SK-N-SH (cell line): ENCODE results near the gene SERTAD4. TPM values are rescaled to one million over a fixed set of nuclear protein-coding genes. Genes with fewer than 3 reads are reported as not detected.

ENCODE experiments used
- CTCF ChIA-PET: fragments of 300-600, 350-600 bp; formaldehyde crosslinking; extraction: SDS; loops from one replicate; lab custom pipeline; 2021; lab: Yijun Ruan, JAX
- POLR2A ChIA-PET: fragments of 350-600 bp; sonication (Branson Sonifier 250); formaldehyde crosslinking; extraction: SDS; loops from one replicate; lab custom pipeline; 2020; ENCODE audit warnings: antibody characterized with exemption, inconsistent platforms; lab: Yijun Ruan, JAX
- DNase-seq: peaks from one replicate; pipeline ENCODE4 v3.0.0; 2012
- H2AFZ ChIP-seq: fragments of 200-600 bp; sonication (generic); 2 replicates; pipeline ENCODE4 v1.8.1; 2016; ENCODE audit warnings: antibody characterized with exemption, mild to moderate bottlenecking, low read depth
- H3F3A ChIP-seq: fragments of 200-600 bp; sonication (generic); replicated peaks from 2 replicates; pipeline ENCODE3; 2016; ENCODE audit warnings: antibody characterized with exemption, mild to moderate bottlenecking; ENCODE audit not compliant: insufficient read depth
- H3K27ac ChIP-seq, 2 experiments: fragments of 200-500 bp in 1 of 2; fragments of 200-600 bp in 1 of 2; sonication (Bioruptor generic) in 1 of 2; sonication (generic), shearing (Covaris generic) in 1 of 2; 2 replicates each; pipeline versions ENCODE4 v1.5.1 to v1.6.1; 2014 to 2016; ENCODE audit warnings: low read depth in 2 of 2, inconsistent platforms in 1 of 2, low read length in 1 of 2, mild to moderate bottlenecking in 1 of 2, mixed read lengths in 1 of 2
- H3K27me3 ChIP-seq: fragments of 200-600 bp; sonication (generic), shearing (Covaris generic); 2 replicates; pipeline ENCODE4 v1.6.1; 2016; ENCODE audit warnings: mixed run types; ENCODE audit not compliant: insufficient read depth
- H3K36me3 ChIP-seq, 2 experiments: fragments of 200-500 bp in 1 of 2; fragments of 200-600 bp in 1 of 2; sonication (Bioruptor generic) in 1 of 2; sonication (generic) in 1 of 2; replicated peaks in 1 of 2; 2 replicates each; pipeline versions ENCODE3 to v1.5.1; 2014 to 2016; ENCODE audit warnings: low read length in 1 of 2, mild to moderate bottlenecking in 1 of 2; ENCODE audit not compliant: insufficient read depth in 2 of 2, control insufficient read depth in 1 of 2
- H3K4me1 ChIP-seq, 2 experiments: fragments of 200-500 bp in 1 of 2; fragments of 200-600 bp in 1 of 2; sonication (Bioruptor generic) in 1 of 2; sonication (generic), shearing (Covaris generic) in 1 of 2; 2 replicates each; pipeline versions ENCODE4 v1.5.1 to v1.6.1; 2014 to 2016; ENCODE audit warnings: low read depth in 1 of 2, low read length in 1 of 2, mixed run types in 1 of 2; ENCODE audit not compliant: insufficient read depth in 2 of 2, control insufficient read depth in 1 of 2
- H3K4me2 ChIP-seq: fragments of 200-600 bp; sonication (generic), shearing (Covaris generic); 2 replicates; pipeline ENCODE4 v1.6.1; 2017; ENCODE audit warnings: mixed run types
- H3K4me3 ChIP-seq, 2 experiments: fragments of 200-500 bp in 1 of 2; fragments of 200-600 bp in 1 of 2; sonication (Bioruptor generic) in 1 of 2; sonication (generic), shearing (Covaris generic) in 1 of 2; 2 replicates each; pipeline versions ENCODE4 v1.5.1 to v1.8.1; 2014 to 2016; ENCODE audit warnings: low read depth in 2 of 2, inconsistent platforms in 1 of 2, low read length in 1 of 2, mild to moderate bottlenecking in 1 of 2, mixed read lengths in 1 of 2, moderate library complexity in 1 of 2
- H3K79me2 ChIP-seq: fragments of 200-600 bp; sonication (generic); 2 replicates; pipeline ENCODE4 v1.8.1; 2017; ENCODE audit warnings: mild to moderate bottlenecking; ENCODE audit not compliant: insufficient read depth
- H3K9ac ChIP-seq: fragments of 200-600 bp; sonication (generic); 2 replicates; pipeline ENCODE4 v1.6.1; 2017; ENCODE audit warnings: mixed run types
- H3K9me2 ChIP-seq: fragments of 200-600 bp; sonication (generic); 2 replicates; pipeline ENCODE4 v1.6.1; 2017; ENCODE audit warnings: mixed run types
- H3K9me3 ChIP-seq: fragments of 200-600 bp; sonication (generic); 2 replicates; pipeline ENCODE4 v1.6.1; 2017; ENCODE audit warnings: mixed run types, mild to moderate bottlenecking, moderate library complexity
- H4K20me1 ChIP-seq: fragments of 200-600 bp; sonication (generic); 2 replicates; pipeline ENCODE4 v1.6.1; 2017; ENCODE audit warnings: mild to moderate bottlenecking, mixed run types; ENCODE audit not compliant: insufficient read depth
- ELF1 ChIP-seq: IDR thresholded peaks from 2 replicates; pipeline ENCODE4 v1.4.0; 2012
- EP300 ChIP-seq, 2 experiments: IDR thresholded peaks; 2 replicates each; pipeline versions ENCODE4 v1.4.0 to v1.6.1; 2012; ENCODE audit warnings: borderline replicate concordance in 1 of 2, low read depth in 1 of 2, low read length in 1 of 2
- EZH2phosphoT487 ChIP-seq: fragments of 200-600 bp; sonication (generic); IDR thresholded peaks from 2 replicates; pipeline ENCODE4 v1.6.1; 2017; ENCODE audit warnings: low read depth, mixed run types, mild to moderate bottlenecking, antibody characterized with exemption, moderate library complexity, borderline replicate concordance
- FOXJ3 ChIP-seq: sonication (generic); formaldehyde crosslinking; IDR thresholded peaks from 2 replicates; pipeline ENCODE4 v1.5.1; 2020; ENCODE audit warnings: mild to moderate bottlenecking, missing genetic modification reagents
- FOXM1 ChIP-seq: IDR thresholded peaks from 2 replicates; pipeline ENCODE4 v1.4.0; 2012; ENCODE audit warnings: low read depth, mild to moderate bottlenecking
- GABPA ChIP-seq: IDR thresholded peaks from 2 replicates; pipeline ENCODE4 v1.4.0; 2012; ENCODE audit warnings: low read depth, mild to moderate bottlenecking
- GATA2 ChIP-seq: sonication (generic); formaldehyde crosslinking; IDR thresholded peaks from 2 replicates; pipeline ENCODE4 v1.5.0; 2020; ENCODE audit warnings: mild to moderate bottlenecking, missing genetic modification reagents
- MAX ChIP-seq: IDR thresholded peaks from 2 replicates; pipeline ENCODE4 v1.4.0; 2012; ENCODE audit warnings: low read depth
- MEF2A ChIP-seq: IDR thresholded peaks from 2 replicates; pipeline ENCODE4 v1.4.0; 2012; ENCODE audit warnings: low read depth, borderline replicate concordance
- NRF1 ChIP-seq: IDR thresholded peaks from 2 replicates; pipeline ENCODE4 v1.6.1; 2012; ENCODE audit warnings: low read depth, mild to moderate bottlenecking, low read length
- RAD21 ChIP-seq: IDR thresholded peaks from 2 replicates; pipeline ENCODE4 v1.6.1; 2012; ENCODE audit warnings: mild to moderate bottlenecking, low read length
- RCOR1 ChIP-seq: fragments of 150-350 bp; IDR thresholded peaks from 2 replicates; pipeline ENCODE4 v1.6.1; 2017; ENCODE audit warnings: antibody characterized with exemption, low read length
- RFX5 ChIP-seq: IDR thresholded peaks from 2 replicates; pipeline ENCODE4 v1.6.1; 2012; ENCODE audit warnings: mild to moderate bottlenecking, improper control_type of control experiment, low read length
- RXRA ChIP-seq: IDR thresholded peaks from 2 replicates; pipeline ENCODE4 v1.4.0; 2012; ENCODE audit warnings: low read depth, mild to moderate bottlenecking, borderline replicate concordance
- SMC3 ChIP-seq: IDR thresholded peaks from 2 replicates; pipeline ENCODE4 v1.6.1; 2012; ENCODE audit warnings: low read depth, low read length, improper control_type of control experiment
- TCF12 ChIP-seq: IDR thresholded peaks from 2 replicates; pipeline ENCODE4 v1.4.0; 2012
- TEAD4 ChIP-seq: IDR thresholded peaks from 2 replicates; pipeline ENCODE4 v1.4.0; 2012; ENCODE audit warnings: mild to moderate bottlenecking, borderline replicate concordance; ENCODE audit not compliant: insufficient read depth
- YY1 ChIP-seq: IDR thresholded peaks from 2 replicates; pipeline ENCODE4 v1.4.0; 2012; ENCODE audit warnings: low read depth, mild to moderate bottlenecking
- WGBS: methylation state at CpG from one replicate; pipeline ENCODE4 v1.1.6; 2017; ENCODE audit warnings: low lambda C conversion rate; 5-methylcytosine and 5-hydroxymethylcytosine counted together
- polyA plus RNA-seq, 3 experiments: library from polyadenylated mRNA; depleted of rRNA; stranded (reverse); fragments of >200 nt; gene quantifications; 2 replicates each; pipeline ENCODE4 v1.2.3, GENCODE V29; 2012
- TF ChIP-seq, protein P1 (sequence below): fragments of 200-600 bp; sonication (generic); IDR thresholded peaks from 2 replicates; pipeline ENCODE4 v1.6.1; 2017; ENCODE audit warnings: antibody characterized with exemption, mild to moderate bottlenecking, moderate library complexity
- TF ChIP-seq, protein P2 (sequence below): IDR thresholded peaks from 2 replicates; pipeline ENCODE4 v1.6.1; 2012; ENCODE audit warnings: mild to moderate bottlenecking, low read depth, low read length, moderate library complexity

The SERTAD4 gene
- polyA plus RNA-seq, 1 of the 3 experiments (the other 2 are of a cell fraction) = 2.9 TPM

DNA sequence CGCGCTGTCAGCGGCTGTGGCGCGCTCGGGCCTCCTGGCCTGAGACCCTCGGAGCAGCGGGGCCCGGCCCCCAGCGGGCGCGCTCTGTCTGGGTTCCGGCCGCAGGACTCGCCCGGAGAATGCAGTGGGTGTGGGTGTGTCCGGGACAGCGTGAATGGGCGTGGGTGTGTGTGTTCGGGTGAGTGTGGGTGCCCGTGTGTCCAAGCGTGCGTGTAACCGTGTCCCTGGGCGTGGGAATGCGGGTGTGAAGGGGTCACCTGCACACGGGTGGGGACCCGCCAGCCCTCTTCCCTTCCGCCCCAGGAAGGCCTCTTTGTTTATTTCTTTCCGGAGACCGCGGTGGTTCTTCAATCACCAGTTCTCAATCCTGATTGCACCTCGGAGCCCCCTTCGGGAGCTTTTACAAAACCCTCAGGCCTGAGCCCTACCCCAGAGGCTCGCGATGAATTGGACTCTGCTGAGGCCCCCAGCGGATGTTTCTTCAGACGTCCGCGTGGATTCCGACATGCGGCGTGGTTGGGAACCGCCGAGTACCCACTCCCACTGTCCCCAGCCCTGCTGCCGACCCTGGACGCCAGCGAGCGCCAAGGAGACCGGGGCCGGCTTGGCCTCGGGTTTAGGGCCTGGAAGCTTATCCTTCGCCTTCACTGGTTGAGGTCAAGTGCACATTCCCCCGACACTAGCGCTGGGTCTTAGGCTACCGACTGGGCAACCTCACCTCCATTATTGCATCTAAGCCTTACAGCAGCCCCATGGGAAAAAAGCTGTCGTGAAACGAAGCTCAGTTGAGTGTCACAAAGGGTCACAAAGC is 19.3 kb downstream of the SERTAD4 start:
- no peak for DNase-seq
- no peaks in the 10 kb centered on the region for H4K20me1 ChIP-seq
- peak overlapping the region; percentile 81 for H3K4me2 ChIP-seq
- no peaks in the 10 kb centered on the region for H3K36me3 ChIP-seq
- H3F3A ChIP-seq = no peaks in the 10 kb centered on the region
- H3K4me1 ChIP-seq = peaks cover 9 to 11% of the 10 kb centered on the region in 2 experiments; a peak in 3 of 4 replicates
- no peaks in the 10 kb centered on the region for H3K79me2 ChIP-seq
- H3K27me3 ChIP-seq = no peaks in the 10 kb centered on the region
- 78% methylated on average over 36 of the region's 58 CpGs for WGBS
- H3K9ac ChIP-seq = peak overlapping the region; percentile 27; the same call in 1 of the 2 replicates
- peak overlapping the region in 1 of 2 experiments; percentile 83; a peak in 2 of 4 replicates for H3K27ac ChIP-seq
- peak overlapping the region; percentile 49 to 64 for H3K4me3 ChIP-seq
- no peaks in the 10 kb centered on the region for H3K9me3 ChIP-seq
- ChIA-PET CTCF (interaction anchor here (0.7 to 2.5 kb wide), 9 partner anchors 12 to 110 kb away, joined by 3 to 10 read pairs (median 5); partner anchors contain the start of gene SERTAD4), POLR2A (interaction anchor here (0.7 to 2.6 kb wide), 7 partner anchors 8 to 51 kb away, joined by 3 to 26 read pairs (median 4); partner anchors contain the start of gene SERTAD4)
- H2AFZ ChIP-seq = peak overlapping the region; percentile 64; the same call in 1 of the 2 replicates
- H3K9me2 ChIP-seq = no peaks in the 10 kb centered on the region
- TF ChIP-seq RXRA (no peak), TCF12 (no peak)

DNA sequence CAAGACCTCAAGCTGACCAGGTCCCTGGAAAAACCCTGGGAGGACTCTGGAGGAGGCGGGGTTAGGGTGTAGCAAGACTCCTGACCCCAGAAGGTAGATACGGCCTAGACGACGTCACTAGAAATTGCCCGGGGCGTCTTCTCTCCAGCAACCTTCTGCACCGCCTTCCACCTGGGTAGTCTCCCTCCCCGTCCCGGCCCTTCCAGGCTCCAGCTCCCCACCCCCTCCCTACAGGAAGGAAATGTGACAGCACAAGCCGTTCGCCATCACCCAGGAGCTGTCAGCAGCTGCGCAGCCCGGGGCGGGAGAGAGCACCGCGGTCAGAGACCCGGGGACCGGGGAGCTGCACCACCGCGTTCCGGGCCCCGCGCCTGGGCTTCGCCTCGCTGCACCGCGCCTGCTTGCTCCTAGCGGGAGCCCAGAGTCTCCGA is 20.0 kb downstream of the SERTAD4 start:
- no peaks in the 10 kb centered on the region for H3K9me3 ChIP-seq
- no peaks in the 10 kb centered on the region for H3K36me3 ChIP-seq
- H3K4me3 ChIP-seq = no peak overlapping the region
- ChIA-PET CTCF (interaction anchor here (0.7 to 2.5 kb wide), 9 partner anchors 12 to 110 kb away, joined by 3 to 10 read pairs (median 4); no protein-coding TSS in a partner anchor), POLR2A (interaction anchor here (0.7 to 1.2 kb wide), 3 partner anchors 17 to 39 kb away, joined by 3 to 7 read pairs (median 3); no protein-coding TSS in a partner anchor)
- peaks cover 8 to 11% of the 10 kb centered on the region in 2 experiments; a peak in 3 of 4 replicates for H3K4me1 ChIP-seq
- no peaks in the 10 kb centered on the region for H4K20me1 ChIP-seq
- no peaks in the 10 kb centered on the region for H3K79me2 ChIP-seq
- no peaks in the 10 kb centered on the region for H3K9me2 ChIP-seq
- WGBS = 96% methylated on average over 29 of the region's 29 CpGs
- no peak overlapping the region for H3K9ac ChIP-seq
- no peak overlapping the region for H3K4me2 ChIP-seq
- H3F3A ChIP-seq = no peaks in the 10 kb centered on the region
- DNase-seq = peak; percentile 38
- H2AFZ ChIP-seq = no peak overlapping the region
- no peak overlapping the region for H3K27ac ChIP-seq
- TF ChIP-seq, protein P1, sequence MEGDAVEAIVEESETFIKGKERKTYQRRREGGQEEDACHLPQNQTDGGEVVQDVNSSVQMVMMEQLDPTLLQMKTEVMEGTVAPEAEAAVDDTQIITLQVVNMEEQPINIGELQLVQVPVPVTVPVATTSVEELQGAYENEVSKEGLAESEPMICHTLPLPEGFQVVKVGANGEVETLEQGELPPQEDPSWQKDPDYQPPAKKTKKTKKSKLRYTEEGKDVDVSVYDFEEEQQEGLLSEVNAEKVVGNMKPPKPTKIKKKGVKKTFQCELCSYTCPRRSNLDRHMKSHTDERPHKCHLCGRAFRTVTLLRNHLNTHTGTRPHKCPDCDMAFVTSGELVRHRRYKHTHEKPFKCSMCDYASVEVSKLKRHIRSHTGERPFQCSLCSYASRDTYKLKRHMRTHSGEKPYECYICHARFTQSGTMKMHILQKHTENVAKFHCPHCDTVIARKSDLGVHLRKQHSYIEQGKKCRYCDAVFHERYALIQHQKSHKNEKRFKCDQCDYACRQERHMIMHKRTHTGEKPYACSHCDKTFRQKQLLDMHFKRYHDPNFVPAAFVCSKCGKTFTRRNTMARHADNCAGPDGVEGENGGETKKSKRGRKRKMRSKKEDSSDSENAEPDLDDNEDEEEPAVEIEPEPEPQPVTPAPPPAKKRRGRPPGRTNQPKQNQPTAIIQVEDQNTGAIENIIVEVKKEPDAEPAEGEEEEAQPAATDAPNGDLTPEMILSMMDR = no peak
- TF ChIP-seq GABPA = no peak
- no peak for TF ChIP-seq MEF2A
- no peak for TF ChIP-seq FOXM1
- no peak for TF ChIP-seq EP300 (IDR thresholded peaks at IDR 0.05; ENCODE audit: borderline replicate concordance in 1 of 2, low read depth in 1 of 2, low read length in 1 of 2)
- TF ChIP-seq ELF1 = no peak
- TF ChIP-seq EZH2phosphoT487 = no peak
- no peak for TF ChIP-seq NRF1
- TF ChIP-seq YY1 = no peak
- TF ChIP-seq GATA2 (CRISPR knock-in tag) = no peak
- TF ChIP-seq, protein P2, sequence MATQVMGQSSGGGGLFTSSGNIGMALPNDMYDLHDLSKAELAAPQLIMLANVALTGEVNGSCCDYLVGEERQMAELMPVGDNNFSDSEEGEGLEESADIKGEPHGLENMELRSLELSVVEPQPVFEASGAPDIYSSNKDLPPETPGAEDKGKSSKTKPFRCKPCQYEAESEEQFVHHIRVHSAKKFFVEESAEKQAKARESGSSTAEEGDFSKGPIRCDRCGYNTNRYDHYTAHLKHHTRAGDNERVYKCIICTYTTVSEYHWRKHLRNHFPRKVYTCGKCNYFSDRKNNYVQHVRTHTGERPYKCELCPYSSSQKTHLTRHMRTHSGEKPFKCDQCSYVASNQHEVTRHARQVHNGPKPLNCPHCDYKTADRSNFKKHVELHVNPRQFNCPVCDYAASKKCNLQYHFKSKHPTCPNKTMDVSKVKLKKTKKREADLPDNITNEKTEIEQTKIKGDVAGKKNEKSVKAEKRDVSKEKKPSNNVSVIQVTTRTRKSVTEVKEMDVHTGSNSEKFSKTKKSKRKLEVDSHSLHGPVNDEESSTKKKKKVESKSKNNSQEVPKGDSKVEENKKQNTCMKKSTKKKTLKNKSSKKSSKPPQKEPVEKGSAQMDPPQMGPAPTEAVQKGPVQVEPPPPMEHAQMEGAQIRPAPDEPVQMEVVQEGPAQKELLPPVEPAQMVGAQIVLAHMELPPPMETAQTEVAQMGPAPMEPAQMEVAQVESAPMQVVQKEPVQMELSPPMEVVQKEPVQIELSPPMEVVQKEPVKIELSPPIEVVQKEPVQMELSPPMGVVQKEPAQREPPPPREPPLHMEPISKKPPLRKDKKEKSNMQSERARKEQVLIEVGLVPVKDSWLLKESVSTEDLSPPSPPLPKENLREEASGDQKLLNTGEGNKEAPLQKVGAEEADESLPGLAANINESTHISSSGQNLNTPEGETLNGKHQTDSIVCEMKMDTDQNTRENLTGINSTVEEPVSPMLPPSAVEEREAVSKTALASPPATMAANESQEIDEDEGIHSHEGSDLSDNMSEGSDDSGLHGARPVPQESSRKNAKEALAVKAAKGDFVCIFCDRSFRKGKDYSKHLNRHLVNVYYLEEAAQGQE = no peak
- TF ChIP-seq RAD21 = no peak
- TF ChIP-seq MAX = no peak
- no peak for TF ChIP-seq TEAD4
- TF ChIP-seq SMC3 = no peak
- no peak for TF ChIP-seq FOXJ3 (CRISPR knock-in tag)
- TF ChIP-seq RCOR1 = no peak
- TF ChIP-seq RFX5 = no peak
- H3K27me3 ChIP-seq = no peaks in the 10 kb centered on the region
